B cell (primary cell): ENCODE results near the gene RYK. TPM values are rescaled to one million over a fixed set of nuclear protein-coding genes. Genes with fewer than 3 reads are reported as not detected.

ENCODE experiments used
- ATAC-seq: fragments of 200-7000 bp; cut with Tn5 transposase; one replicate; pipeline ENCODE4 v1.10.0; 2021; ENCODE audit warnings: low read depth, mild to moderate bottlenecking, moderate number of reproducible peaks, moderate library complexity
- CTCF ChIA-PET: fragments of 350-600 bp; sonication (Branson Sonifier 250); formaldehyde crosslinking; loops from one replicate; lab custom pipeline; 2021; ENCODE audit warnings: antibody characterized with exemption, inconsistent platforms; lab: Charles Lee
- POLR2A ChIA-PET: fragments of 350-600 bp; sonication (Branson Sonifier 250); formaldehyde crosslinking; loops from one replicate; lab custom pipeline; 2021; ENCODE audit warnings: antibody characterized with exemption; lab: Charles Lee
- DNase-seq: peaks from one replicate; pipeline ENCODE4 v3.0.0; 2013
- H2AFZ ChIP-seq: 2 replicates; pipeline ENCODE4 v1.6.1; 2012; ENCODE audit warnings: mild to moderate bottlenecking, low read depth, low read length; ENCODE audit not compliant: insufficient read depth, poor library complexity, severe bottlenecking
- H3K27ac ChIP-seq, 2 donors: 1 replicate in 1 of 2; 2 replicates in 1 of 2; pipeline ENCODE4 v1.5.1; 2012 to 2013; ENCODE audit warnings: low read length in 2 of 2, mild to moderate bottlenecking in 2 of 2, moderate library complexity in 1 of 2
- H3K27me3 ChIP-seq, 4 experiments: fragments of 200-600 bp in 1 of 4; sonication (generic) in 1 of 4; replicated peaks in 1 of 4; 1 replicate in 2 of 4; 2 replicates in 2 of 4; pipeline versions ENCODE4 v1.6.1 to v1.7.0; 2013 to 2016; ENCODE audit warnings: low read length in 3 of 4, mild to moderate bottlenecking in 2 of 4, mixed read lengths in 1 of 4, moderate library complexity in 1 of 4; ENCODE audit not compliant: insufficient read depth in 4 of 4, control insufficient read depth in 3 of 4; ENCODE audit errors: control extremely low read depth in 1 of 4
- H3K36me3 ChIP-seq, 2 experiments: replicated peaks in 1 of 2; 1 replicate in 1 of 2; 2 replicates in 1 of 2; pipeline versions ENCODE4 v1.6.1 to v1.7.1; 2013; ENCODE audit warnings: low read length in 1 of 2; ENCODE audit not compliant: insufficient read depth in 2 of 2, control insufficient read depth in 1 of 2; ENCODE audit errors: control extremely low read depth in 1 of 2, extremely low read depth in 1 of 2
- H3K4me1 ChIP-seq, 2 donors: fragments of 200-600 bp in 1 of 2; sonication (generic) in 1 of 2; 1 replicate in 1 of 2; 2 replicates in 1 of 2; pipeline versions ENCODE4 v1.5.1 to v1.6.1; 2013 to 2017; ENCODE audit warnings: low read length in 2 of 2; ENCODE audit not compliant: control insufficient read depth in 2 of 2, insufficient read depth in 2 of 2
- H3K4me2 ChIP-seq: replicated peaks from 2 replicates; pipeline ENCODE3; 2012; ENCODE audit warnings: mild to moderate bottlenecking, low read depth, low read length; ENCODE audit not compliant: poor library complexity, severe bottlenecking
- H3K4me3 ChIP-seq, 5 experiments: fragments of 200-600 bp in 1 of 5; sonication (generic) in 1 of 5; 1 replicate in 3 of 5; 2 replicates in 2 of 5; pipeline versions ENCODE4 v1.5.1 to v1.7.0; 2011 to 2016; ENCODE audit warnings: low read length in 4 of 5, mild to moderate bottlenecking in 4 of 5, low read depth in 2 of 5, control low read depth in 1 of 5, moderate library complexity in 1 of 5; ENCODE audit not compliant: insufficient read depth in 1 of 5; ENCODE audit errors: control extremely low read depth in 1 of 5, extremely low read depth in 1 of 5
- H3K79me2 ChIP-seq: fragments of 200-600 bp; sonication (generic); one replicate; pipeline ENCODE4 v1.6.0; 2016; ENCODE audit warnings: low read length; ENCODE audit not compliant: control insufficient read depth, insufficient read depth
- H3K9ac ChIP-seq: fragments of 200-600 bp; sonication (generic); 2 replicates; pipeline ENCODE4 v1.6.1; 2017; ENCODE audit warnings: mild to moderate bottlenecking, low read length, moderate library complexity
- H3K9me3 ChIP-seq, 3 donors: one replicate each; pipeline versions ENCODE4 v1.6.1 to v1.7.1; 2013; ENCODE audit warnings: low read length in 2 of 3; ENCODE audit not compliant: control insufficient read depth in 2 of 3, insufficient read depth in 1 of 3; ENCODE audit errors: control extremely low read depth in 1 of 3
- H4K20me1 ChIP-seq: 2 replicates; pipeline ENCODE4 v1.6.0; 2012; ENCODE audit warnings: mild to moderate bottlenecking, low read length; ENCODE audit not compliant: insufficient read depth, control insufficient read depth, poor library complexity, severe bottlenecking
- H3K27ac Mint-ChIP-seq: one replicate; pipeline ENCODE4 v1.8.0; 2021; ENCODE audit warnings: mixed read lengths
- H3K27me3 Mint-ChIP-seq: one replicate; pipeline ENCODE4 v1.8.0; 2021; ENCODE audit warnings: mixed read lengths
- H3K4me1 Mint-ChIP-seq: one replicate; pipeline ENCODE4 v1.8.0; 2021; ENCODE audit warnings: mixed read lengths
- H3K4me3 Mint-ChIP-seq: one replicate; pipeline ENCODE4 v1.8.0; 2021; ENCODE audit warnings: mixed read lengths
- H3K9me3 Mint-ChIP-seq: one replicate; pipeline ENCODE4 v1.8.0; 2022; ENCODE audit warnings: mixed read lengths; ENCODE audit not compliant: insufficient read depth
- EZH2 ChIP-seq: IDR thresholded peaks from 2 replicates; pipeline ENCODE4 v1.6.1; 2012; ENCODE audit warnings: borderline replicate concordance, low read depth, mild to moderate bottlenecking, moderate library complexity, low read length; ENCODE audit not compliant: insufficient read depth, poor library complexity, severe bottlenecking
- WGBS: methylation state at CpG from one replicate; pipeline ENCODE4 v1.1.5; 2013; ENCODE audit warnings: missing lambda C conversion rate; ENCODE audit not compliant: insufficient coverage; 5-methylcytosine and 5-hydroxymethylcytosine counted together
- intact Hi-C: fragments of 100-400 bp; cut with micrococcal nuclease; formaldehyde crosslinking; loops from one replicate; pipeline ENCODE4 v1.10.0; 2022
- polyA plus RNA-seq: library from polyadenylated mRNA; depleted of rRNA; stranded (reverse); fragments of >200 nt; gene quantifications from 2 replicates; pipeline ENCODE4 v1.2.3, GENCODE V29; 2012
- total RNA-seq, 2 donors: library from RNA; stranded (reverse); fragments of 120-200 nt in 1 of 2; gene quantifications; 1 replicate in 1 of 2; 2 replicates in 1 of 2; pipeline versions ENCODE4 v1.2.3 to v1.2.4, GENCODE V29; 2013 to 2022
- TF ChIP-seq, protein P1 (sequence below): fragments of 200-600 bp; IDR thresholded peaks from one replicate; pipeline ENCODE4 v1.8.0; 2022; ENCODE audit warnings: antibody characterized with exemption, mild to moderate bottlenecking

Gene RYK
- total and polyA plus RNA-seq, 2 donors (not counting 1 experiment from before 2014, with no cell fraction given) = 16.9 to 67.7 TPM

GRCh38 chr3:134242649-134243617, 7.7 kb downstream of the RYK start:
- peaks cover 99% of the 10 kb centered on the region for H3K79me2 ChIP-seq
- Mint-ChIP-seq H3K4me1 (peaks cover 64% of the 10 kb centered on the region), H3K27ac (peak overlapping the region; percentile 23), H3K9me3 (no peaks in the 10 kb centered on the region), H3K4me3 (no peak overlapping the region), H3K27me3 (no peaks in the 10 kb centered on the region)
- H3K36me3 ChIP-seq = no peaks in the 10 kb centered on the region
- peaks cover 81% of the 10 kb centered on the region for H4K20me1 ChIP-seq
- H3K27ac ChIP-seq = no peak overlapping the region
- no peak overlapping the region for H2AFZ ChIP-seq
- no peaks in the 10 kb centered on the region for H3K9me3 ChIP-seq
- no peak overlapping the region for H3K4me2 ChIP-seq
- H3K9ac ChIP-seq = no peak overlapping the region
- H3K27me3 ChIP-seq = no peaks in the 10 kb centered on the region
- H3K4me1 ChIP-seq = peaks cover 16 to 23% of the 10 kb centered on the region in 2 donors
- no peak for TF ChIP-seq EZH2
- TF ChIP-seq, protein P1, sequence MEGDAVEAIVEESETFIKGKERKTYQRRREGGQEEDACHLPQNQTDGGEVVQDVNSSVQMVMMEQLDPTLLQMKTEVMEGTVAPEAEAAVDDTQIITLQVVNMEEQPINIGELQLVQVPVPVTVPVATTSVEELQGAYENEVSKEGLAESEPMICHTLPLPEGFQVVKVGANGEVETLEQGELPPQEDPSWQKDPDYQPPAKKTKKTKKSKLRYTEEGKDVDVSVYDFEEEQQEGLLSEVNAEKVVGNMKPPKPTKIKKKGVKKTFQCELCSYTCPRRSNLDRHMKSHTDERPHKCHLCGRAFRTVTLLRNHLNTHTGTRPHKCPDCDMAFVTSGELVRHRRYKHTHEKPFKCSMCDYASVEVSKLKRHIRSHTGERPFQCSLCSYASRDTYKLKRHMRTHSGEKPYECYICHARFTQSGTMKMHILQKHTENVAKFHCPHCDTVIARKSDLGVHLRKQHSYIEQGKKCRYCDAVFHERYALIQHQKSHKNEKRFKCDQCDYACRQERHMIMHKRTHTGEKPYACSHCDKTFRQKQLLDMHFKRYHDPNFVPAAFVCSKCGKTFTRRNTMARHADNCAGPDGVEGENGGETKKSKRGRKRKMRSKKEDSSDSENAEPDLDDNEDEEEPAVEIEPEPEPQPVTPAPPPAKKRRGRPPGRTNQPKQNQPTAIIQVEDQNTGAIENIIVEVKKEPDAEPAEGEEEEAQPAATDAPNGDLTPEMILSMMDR = no peak
- ATAC-seq = no peak
- intact Hi-C loops = loop anchor here (10.0 kb wide), 1 partner anchor 668 kb away; the partner anchor contains the start of gene CDV3
- CTCF ChIA-PET = interaction anchor here (6.6 kb wide), 1 partner anchor 30 kb away, joined by 50 read pairs; no protein-coding TSS in a partner anchor
- POLR2A ChIA-PET = no interaction called here
- DNase-seq = no peak
- H3K4me3 ChIP-seq = no peak overlapping the region
- WGBS = 100% methylated on average over 2 of the region's 3 CpGs
